ENCODE results near the gene CDS2. TPM values are rescaled to one million over a fixed set of nuclear protein-coding genes. Genes with fewer than 3 reads are reported as not detected.

CDS2 gene
- total and polyA plus RNA-seq, 2 experiments from 2014 or later: 16.8 to 40.8 TPM

- no peak overlapping the region for H3K4me3 Mint-ChIP-seq
- Histone ChIP-seq H4K20me1 (replicated peaks; ENCODE audit: insufficient read depth) (no peaks in the 10 kb centered on the region), H3K27ac (ENCODE audit: low read depth) (no peak overlapping the region), H3F3A (replicated peaks; ENCODE audit: low read depth) (no peaks in the 10 kb centered on the region), H3K36me3 (ENCODE audit: insufficient read depth) (no peaks in the 10 kb centered on the region; the same call in 1 of the 2 replicates), H3K79me2 (replicated peaks; ENCODE audit: insufficient read depth) (no peaks in the 10 kb centered on the region), H3K4me3 (no peak overlapping the region), H3K4me2 (no peak overlapping the region), H3K27me3 (ENCODE audit: insufficient read depth) (no peaks in the 10 kb centered on the region), H2AFZ (no peak overlapping the region), H3K4me1 (ENCODE audit: insufficient read depth) (no peaks in the 10 kb centered on the region), H3K9me2 (ENCODE audit: insufficient read depth) (no peaks in the 10 kb centered on the region)
- ATAC-seq: no peak
- TF ChIP-seq ETS1 (IDR thresholded peaks at IDR 0.05) (no peak), NANOG (IDR thresholded peaks at IDR 0.05; ENCODE audit: borderline replicate concordance) (no peak), JUNB (IDR thresholded peaks at IDR 0.05; ENCODE audit: unreplicated experiment) (no peak), CREB1 (CRISPR knock-in tag; IDR thresholded peaks at IDR 0.05; ENCODE audit: low read depth) (no peak), EZH2 (IDR thresholded peaks at IDR 0.05; ENCODE audit: low read depth, unreplicated experiment) (no peak), STAT1 (IDR thresholded peaks at IDR 0.05; ENCODE audit: unreplicated experiment) (no peak), ZNF114 (CRISPR knock-in tag; IDR thresholded peaks at IDR 0.05) (no peak), EZH2phosphoT487 (IDR thresholded peaks at IDR 0.05; ENCODE audit: unreplicated experiment) (no peak)
- no peak overlapping the region for H3K27ac Mint-ChIP-seq
- no peaks in the 10 kb centered on the region for H3K9me3 Mint-ChIP-seq
- peaks cover 17% of the 10 kb centered on the region for H3K4me1 Mint-ChIP-seq
- DNase-seq (ENCODE audit: low spot score): no peak
- H3K36me3 Mint-ChIP-seq (ENCODE audit: low read depth): peaks cover 17% of the 10 kb centered on the region
- H3K27me3 Mint-ChIP-seq (ENCODE audit: insufficient read depth, low read depth, poor library complexity): peaks cover 3% of the 10 kb centered on the region
Observed at GRCh38 chr20:5190444-5190843, 63.6 kb downstream of the CDS2 start.

GRCh38 chr20:5191829-5192569, 65.2 kb downstream of the CDS2 start:
- Mint-ChIP-seq H3K4me3 (no peak overlapping the region), H3K27me3 (ENCODE audit: insufficient read depth, low read depth, poor library complexity) (peaks cover 3% of the 10 kb centered on the region), H3K9me3 (no peaks in the 10 kb centered on the region), H3K36me3 (ENCODE audit: low read depth) (peaks cover 13% of the 10 kb centered on the region), H3K4me1 (peaks cover 31% of the 10 kb centered on the region), H3K27ac (peak overlapping the region; percentile 82)
- peak; percentile 75 to 80 for TF ChIP-seq CTCF (conservative IDR thresholded peaks at IDR 0.05; ENCODE audit: low read depth in 2 of 2)
- no peak for TF ChIP-seq EZH2phosphoT487 (IDR thresholded peaks at IDR 0.05; ENCODE audit: unreplicated experiment)
- Histone ChIP-seq H3K36me3 (ENCODE audit: insufficient read depth) (no peaks in the 10 kb centered on the region; the same call in 1 of the 2 replicates), H3K27me3 (ENCODE audit: insufficient read depth) (no peaks in the 10 kb centered on the region), H3K79me2 (replicated peaks; ENCODE audit: insufficient read depth) (no peaks in the 10 kb centered on the region), H4K20me1 (replicated peaks; ENCODE audit: insufficient read depth) (no peaks in the 10 kb centered on the region), H2AFZ (no peak overlapping the region), H3K9me2 (ENCODE audit: insufficient read depth) (no peaks in the 10 kb centered on the region), H3K27ac (ENCODE audit: low read depth) (peak overlapping the region; percentile 74), H3K4me3 (no peak overlapping the region), H3F3A (replicated peaks; ENCODE audit: low read depth) (no peaks in the 10 kb centered on the region), H3K4me1 (ENCODE audit: insufficient read depth) (0 out of 2 replicates have a peak, but pooled peaks cover 3% of the 10 kb centered on the region), H3K4me2 (no peak overlapping the region)
- DNase-seq (ENCODE audit: low spot score) (peak; percentile 77), ATAC-seq (peak; percentile 71)
